ENCODE results near the gene TACC2.

Gene TACC2

DNA sequence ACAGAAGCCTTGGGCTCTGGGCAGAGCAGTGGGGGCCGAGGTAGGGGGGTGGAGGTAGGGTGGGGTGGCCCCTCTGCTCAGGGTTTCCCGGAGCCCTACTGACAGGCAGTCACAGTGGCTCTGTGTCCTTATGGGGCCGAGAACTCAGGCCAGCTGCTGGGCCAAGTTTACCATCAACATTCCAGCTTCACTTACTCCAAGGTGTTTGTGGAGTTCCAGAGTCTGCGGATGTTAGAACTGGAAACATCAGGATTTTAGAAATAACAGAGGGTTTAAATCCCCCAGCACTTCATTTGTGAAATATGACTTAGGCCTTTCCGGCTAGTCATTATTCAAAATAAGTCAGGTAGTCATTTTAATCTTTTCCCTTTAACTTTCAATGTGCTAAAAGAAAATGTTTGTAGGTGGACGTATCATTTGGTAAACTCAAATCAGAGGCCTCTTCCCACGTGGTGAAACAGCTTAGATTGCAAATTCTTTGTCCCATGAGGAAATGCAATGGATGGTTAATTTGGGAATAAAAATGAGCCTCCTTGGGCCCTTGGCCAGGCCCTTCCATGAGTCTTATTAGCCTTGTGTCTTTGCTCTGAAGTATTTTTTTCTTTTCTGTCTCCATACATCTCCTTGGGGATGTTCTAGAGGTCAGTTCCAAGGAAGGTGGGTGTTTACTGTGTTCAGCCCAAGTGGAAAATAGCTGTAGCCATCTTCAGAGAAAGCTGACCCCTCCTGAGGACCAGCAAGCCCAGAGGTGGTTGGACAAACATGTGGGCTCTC is 182.5 kb downstream of the TACC2 start:
- no peak for DNase-seq

DNA sequence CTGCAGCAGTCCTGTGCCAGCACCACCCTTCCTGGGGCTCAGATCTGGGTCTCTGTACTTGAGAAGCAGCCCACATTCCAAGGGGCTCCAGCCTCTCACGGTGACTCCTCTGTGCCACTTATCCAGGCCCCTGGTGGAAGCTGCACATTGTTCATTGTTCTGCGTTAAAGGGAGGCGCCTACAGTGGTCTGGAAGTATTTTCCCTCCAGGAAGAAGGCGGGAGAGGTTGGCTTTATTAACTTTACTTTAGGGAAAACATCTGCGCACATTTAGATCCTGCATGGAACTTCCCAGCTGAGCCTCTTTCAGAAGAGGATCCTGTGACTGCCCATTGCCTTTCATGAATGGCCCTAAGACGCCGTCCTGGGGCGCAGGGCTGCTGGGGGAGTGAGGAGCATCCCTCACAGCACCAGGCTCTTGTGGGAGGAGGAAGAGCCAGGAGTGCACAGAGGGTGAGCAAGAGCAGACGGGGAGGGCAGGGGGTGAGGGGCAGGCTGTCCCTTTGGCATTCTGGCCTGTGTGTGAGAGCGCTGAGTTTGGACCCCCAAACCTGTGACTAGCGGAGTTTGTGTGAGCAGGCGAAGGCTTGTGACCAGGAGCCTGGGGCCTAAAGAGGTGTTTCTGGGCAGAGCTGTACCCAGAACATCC is 183.5 kb downstream of the TACC2 start:
- no peak for DNase-seq

GRCh38 chr10:122173337-122173736 is 184.4 kb downstream of the TACC2 start:
- DNase-seq, result no peak

DNA sequence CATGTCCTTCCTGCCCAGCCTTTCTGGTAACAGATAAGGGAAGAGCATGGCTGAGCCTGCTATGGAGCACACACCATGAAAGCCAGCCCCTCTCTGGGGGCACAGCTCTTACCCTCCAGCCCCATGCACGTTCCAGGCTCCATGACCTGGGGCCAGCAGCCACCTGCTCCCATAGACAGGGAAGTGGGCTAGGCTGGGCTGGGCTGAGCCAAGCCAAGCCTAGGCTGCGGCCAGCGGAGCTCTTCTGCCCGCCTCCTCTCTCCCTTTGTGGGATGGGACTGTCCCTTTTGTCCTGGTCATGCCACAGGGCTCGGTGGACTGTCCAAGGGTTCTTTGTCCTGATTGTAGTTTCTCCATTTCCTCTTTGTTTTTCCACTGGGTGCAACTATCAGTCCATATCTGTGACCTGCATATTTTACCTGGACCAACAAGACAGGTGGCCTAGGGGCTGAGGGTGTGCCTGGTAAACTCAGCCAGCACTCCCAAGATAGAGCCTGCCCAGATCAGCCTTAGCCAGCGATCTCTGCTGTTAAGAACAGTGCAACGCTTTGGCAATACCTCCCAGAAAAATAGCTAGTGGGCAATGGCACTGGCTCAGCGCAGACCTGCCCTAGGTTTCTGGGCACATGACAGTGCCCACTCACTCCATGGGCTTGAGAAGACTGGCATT is 184.9 kb downstream of the TACC2 start:
- no peak for DNase-seq

DNA sequence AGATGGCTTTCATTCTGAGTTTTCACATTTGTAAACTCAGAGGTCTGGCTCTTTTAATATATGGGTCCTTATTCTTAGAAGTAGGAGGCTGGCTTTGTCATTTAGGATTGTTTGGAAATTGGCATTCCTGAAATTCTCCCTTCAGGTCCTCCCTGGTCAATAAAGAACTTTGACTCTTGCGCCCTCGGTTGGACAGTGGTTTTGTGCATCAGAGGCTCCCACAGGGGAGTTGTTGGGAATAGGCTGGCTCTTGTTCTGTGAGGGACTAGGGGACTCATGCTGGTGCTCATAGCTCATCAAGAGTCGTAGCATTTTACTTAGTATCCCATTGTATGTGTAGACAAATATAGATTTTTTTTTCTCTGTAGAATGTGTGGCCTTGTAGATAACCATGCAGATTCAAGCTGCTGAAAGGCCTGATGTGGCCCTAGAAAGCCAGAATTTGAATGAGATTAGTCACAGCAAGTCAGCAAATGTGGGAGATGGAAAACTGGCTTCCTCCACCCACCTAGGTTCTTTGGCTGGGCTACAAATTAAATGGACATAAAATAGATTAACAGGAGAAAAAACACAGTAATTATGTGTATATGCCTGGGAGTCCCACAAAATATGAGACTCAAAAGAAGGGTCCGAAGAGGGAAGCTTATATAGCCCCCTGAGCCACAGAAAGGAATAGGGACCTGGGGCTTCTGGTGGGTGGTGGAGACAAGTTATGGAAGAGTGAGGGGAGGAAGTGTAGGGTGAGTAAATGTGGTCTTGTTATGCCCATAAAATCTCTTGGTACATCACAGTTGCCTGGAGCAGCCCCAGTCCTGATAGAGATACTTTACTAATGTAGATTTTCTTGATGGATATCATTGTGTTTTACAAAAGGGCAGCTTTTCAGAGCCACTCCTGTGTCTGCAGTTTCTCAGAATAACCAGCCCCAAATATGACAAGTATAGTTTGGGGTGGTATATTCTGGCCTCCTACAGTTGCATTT is 187.6 kb downstream of the TACC2 start:
- DNase-seq, result no peak

DNA sequence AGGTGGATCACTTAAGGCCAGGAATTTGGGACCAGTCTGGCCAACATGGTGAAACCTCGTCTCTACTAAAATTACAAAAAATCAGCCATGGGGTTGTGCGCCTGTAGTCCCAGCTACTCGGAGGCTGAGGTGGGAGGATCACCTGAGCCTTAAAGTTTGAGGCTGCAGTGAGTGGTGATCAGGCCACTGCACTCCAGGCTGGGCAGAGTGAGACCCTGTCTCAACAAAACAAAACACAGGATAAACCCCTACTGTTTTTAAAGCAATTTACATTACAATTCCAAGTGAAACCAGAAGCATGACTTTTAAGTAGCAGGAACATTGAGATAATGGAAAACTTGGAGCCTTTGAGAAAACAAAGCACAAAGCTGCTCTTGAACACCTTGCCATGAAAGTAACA is 189.7 kb downstream of the TACC2 start:
- DNase-seq, result no peak

- DNase-seq, result no peak
These were observed 192.2 kb downstream of the TACC2 start for GRCh38 chr10:122181041-122181732.

- no peak for DNase-seq
These were observed 192.9 kb downstream of the TACC2 start for GRCh38 chr10:122181876-122182275.

DNA sequence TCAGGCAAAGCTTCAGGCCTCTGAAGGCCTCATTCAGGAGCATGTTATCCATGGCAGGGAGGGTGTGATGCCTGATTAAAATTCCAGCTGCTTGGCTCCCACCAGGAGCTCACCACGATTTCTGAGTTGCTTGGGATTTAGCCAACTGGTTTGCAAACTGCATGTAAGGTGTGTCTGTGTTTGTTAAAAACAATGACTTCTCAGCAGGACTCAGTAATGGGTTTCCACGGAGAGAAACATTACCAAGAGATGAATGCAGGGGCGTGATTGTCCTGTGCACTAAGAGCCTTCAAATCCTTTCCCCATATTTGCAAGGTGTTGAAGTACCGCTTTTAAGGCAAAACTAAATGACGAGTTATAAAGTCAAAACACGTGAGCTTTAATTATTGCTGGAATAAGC is 193.3 kb downstream of the TACC2 start:
- no peak for DNase-seq

GRCh38 chr10:122184254-122184653 is 195.3 kb downstream of the TACC2 start:
- no peak for DNase-seq

GRCh38 chr10:122185643-122186042 is 196.7 kb downstream of the TACC2 start:
- no peak for DNase-seq

GRCh38 chr10:122186816-122187810 is 198.2 kb downstream of the TACC2 start:
- DNase-seq, result no peak

DNA sequence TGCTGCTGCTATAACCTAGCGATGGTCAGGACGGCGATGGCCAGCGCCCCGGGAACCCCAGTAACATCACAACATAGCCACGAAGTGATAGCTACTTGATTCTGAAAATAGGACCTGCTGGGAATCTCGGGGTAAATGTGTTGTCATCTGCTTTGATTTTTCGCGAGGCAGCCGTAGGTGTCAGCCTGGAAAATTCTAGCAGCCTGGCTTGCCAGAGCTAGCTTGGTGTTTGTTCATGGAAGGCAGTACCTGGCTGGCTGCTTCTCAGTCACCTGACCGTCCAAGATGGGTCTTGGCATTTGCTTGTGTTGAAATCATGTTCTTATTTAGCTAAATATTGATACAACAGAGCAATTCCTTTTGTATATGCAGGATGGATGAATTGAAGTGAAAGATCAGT is 199.7 kb downstream of the TACC2 start:
- DNase-seq, result no peak

GRCh38 chr10:122189185-122189584 is 200.2 kb downstream of the TACC2 start:
- DNase-seq, result no peak

GRCh38 chr10:122190176-122190943 is 201.4 kb downstream of the TACC2 start:
- no peak for DNase-seq

- DNase-seq, result no peak
These were observed 203.1 kb downstream of the TACC2 start for GRCh38 chr10:122191936-122192541.

- DNase-seq, result no peak
These were observed 205.3 kb downstream of the TACC2 start for GRCh38 chr10:122194251-122194650.

DNA sequence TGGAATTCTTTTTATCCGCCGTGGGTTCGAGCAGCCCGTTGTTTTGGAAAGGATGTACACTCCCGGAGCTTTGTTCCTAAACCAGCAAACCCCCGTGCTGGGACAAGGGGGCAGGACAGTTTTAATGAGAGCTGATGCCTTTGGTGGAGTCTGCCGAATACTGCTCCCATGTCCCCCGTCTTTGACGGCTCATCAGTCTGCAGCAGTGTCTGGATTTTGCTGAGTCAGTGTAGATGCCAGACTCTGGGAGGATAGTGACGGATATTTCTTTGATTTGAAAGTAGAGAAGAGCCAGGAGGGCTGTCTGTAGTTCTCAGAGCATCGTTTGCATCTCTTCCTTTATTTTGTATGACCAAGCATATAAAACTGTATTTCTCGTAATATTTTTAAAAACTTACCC is 207.3 kb downstream of the TACC2 start:
- no peak for DNase-seq

DNA sequence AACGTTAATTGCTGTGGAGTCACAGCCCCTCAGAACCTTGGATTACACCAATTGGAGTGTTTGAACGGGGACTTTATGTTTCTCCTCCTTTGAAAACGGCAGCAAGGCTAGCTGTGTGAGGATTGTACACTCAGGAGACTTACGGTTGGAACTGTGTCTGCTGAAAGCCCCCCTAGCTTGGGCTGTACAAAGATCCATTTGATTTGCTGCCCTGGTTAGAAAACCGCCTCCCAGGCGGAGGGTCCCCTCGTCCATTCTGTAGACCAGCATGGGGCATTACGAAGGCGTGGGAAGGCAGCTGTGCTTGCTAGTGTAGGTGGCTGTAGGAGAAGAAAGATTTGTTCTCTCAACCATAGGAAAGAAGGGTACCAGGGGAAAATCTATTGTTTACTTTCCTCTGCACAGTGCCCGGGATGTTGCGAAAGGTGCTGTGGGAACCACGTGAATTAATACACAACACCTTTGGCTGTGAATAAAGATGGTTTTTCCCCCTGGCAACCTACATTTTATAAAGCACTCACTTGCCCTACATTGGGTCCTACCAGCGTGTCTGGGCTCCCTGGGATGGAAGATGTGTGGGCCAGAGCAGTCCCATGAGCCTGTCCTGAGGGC is 208.8 kb downstream of the TACC2 start:
- DNase-seq, result no peak
